ENCODE results near the gene GPR132. TPM values are rescaled to one million over a fixed set of nuclear protein-coding genes. Genes with fewer than 3 reads are reported as not detected.

Gene GPR132
- total RNA-seq, 1 donor from 2014 or later: 9.1 TPM

- H3K9me3 ChIP-seq: no peaks in the 10 kb centered on the region
- no peak for DNase-seq (ENCODE audit: extremely low spot score in 2 of 2)
- no peak for TF ChIP-seq CTCF (IDR thresholded peaks at IDR 0.05)
- no peak for TF ChIP-seq POLR2A (IDR thresholded peaks at IDR 0.05)
- TF ChIP-seq POLR2AphosphoS5 (IDR thresholded peaks at IDR 0.05; ENCODE audit: insufficient read depth in 1 of 2, low read depth in 1 of 2): no peak
- no peaks in the 10 kb centered on the region for H3K27me3 ChIP-seq
- no peak overlapping the region for H3K4me3 ChIP-seq
- no peaks in the 10 kb centered on the region for H3K36me3 ChIP-seq
- H3K4me1 ChIP-seq: peaks cover 16% of the 10 kb centered on the region
- intact Hi-C loops (cut with DNase I): no loop called here
- no peak overlapping the region for H3K27ac ChIP-seq
Measured at GRCh38 chr14:105056303-105056831, 8.9 kb downstream of the GPR132 start.

GRCh38 chr14:105055736-105056302 lies 9.4 kb downstream of the GPR132 start:
- Histone ChIP-seq H3K4me1 (peaks cover 16% of the 10 kb centered on the region), H3K9me3 (no peaks in the 10 kb centered on the region), H3K4me3 (no peak overlapping the region), H3K36me3 (no peaks in the 10 kb centered on the region), H3K27me3 (no peaks in the 10 kb centered on the region), H3K27ac (no peak overlapping the region)
- intact Hi-C loops (cut with DNase I): no loop called here
- DNase-seq (ENCODE audit: extremely low spot score in 2 of 2): no peak
- TF ChIP-seq POLR2AphosphoS5 (IDR thresholded peaks at IDR 0.05; ENCODE audit: insufficient read depth in 1 of 2, low read depth in 1 of 2) (no peak), CTCF (IDR thresholded peaks at IDR 0.05) (no peak), POLR2A (IDR thresholded peaks at IDR 0.05) (no peak)

- intact Hi-C loops (cut with DNase I): no loop called here
Measured at GRCh38 chr14:105055334-105055733, 9.9 kb downstream of the GPR132 start.

GRCh38 chr14:105053996-105054395 lies 11.2 kb downstream of the GPR132 start:
- Histone ChIP-seq H3K27ac (no peak overlapping the region), H3K9me3 (no peaks in the 10 kb centered on the region), H3K4me1 (peaks cover 3% of the 10 kb centered on the region), H3K36me3 (no peaks in the 10 kb centered on the region), H3K27me3 (no peaks in the 10 kb centered on the region), H3K4me3 (no peak overlapping the region)
- no peak for DNase-seq (ENCODE audit: extremely low spot score in 2 of 2)
- intact Hi-C loops (cut with DNase I): no loop called here
- no peak for TF ChIP-seq CTCF (IDR thresholded peaks at IDR 0.05)
- no peak for TF ChIP-seq POLR2A (IDR thresholded peaks at IDR 0.05)
- no peak for TF ChIP-seq POLR2AphosphoS5 (IDR thresholded peaks at IDR 0.05; ENCODE audit: insufficient read depth in 1 of 2, low read depth in 1 of 2)

More at GRCh38 chr14:105055334-105055733, 9.9 kb downstream of the GPR132 start:
- Histone ChIP-seq H3K9me3 (no peaks in the 10 kb centered on the region), H3K4me1 (peaks cover 16% of the 10 kb centered on the region), H3K27ac (no peak overlapping the region), H3K36me3 (no peaks in the 10 kb centered on the region), H3K4me3 (no peak overlapping the region), H3K27me3 (no peaks in the 10 kb centered on the region)
- TF ChIP-seq POLR2A (IDR thresholded peaks at IDR 0.05): no peak
- no peak for TF ChIP-seq POLR2AphosphoS5 (IDR thresholded peaks at IDR 0.05; ENCODE audit: insufficient read depth in 1 of 2, low read depth in 1 of 2)
- TF ChIP-seq CTCF (IDR thresholded peaks at IDR 0.05): no peak
- no peak for DNase-seq (ENCODE audit: extremely low spot score in 2 of 2)

GRCh38 chr14:105053421-105053820 lies 11.8 kb downstream of the GPR132 start:
- Histone ChIP-seq H3K27me3 (no peaks in the 10 kb centered on the region), H3K27ac (no peak overlapping the region), H3K4me1 (no peaks in the 10 kb centered on the region), H3K9me3 (no peaks in the 10 kb centered on the region), H3K36me3 (no peaks in the 10 kb centered on the region), H3K4me3 (no peak overlapping the region)
- no peak for DNase-seq (ENCODE audit: extremely low spot score in 2 of 2)
- intact Hi-C loops (cut with DNase I): no loop called here
- TF ChIP-seq CTCF (IDR thresholded peaks at IDR 0.05) (no peak), POLR2A (IDR thresholded peaks at IDR 0.05) (no peak), POLR2AphosphoS5 (IDR thresholded peaks at IDR 0.05; ENCODE audit: insufficient read depth in 1 of 2, low read depth in 1 of 2) (no peak)

All from vagina (tissue), 2 donors.